Thyroid gland (tissue), 4 donors: ENCODE results near the gene ZFYVE26. TPM values are rescaled to one million over a fixed set of nuclear protein-coding genes. Genes with fewer than 3 reads are reported as not detected.

Experiments
- DNase-seq, 2 donors: peaks; one replicate each; pipeline ENCODE4 v3.0.0-alpha.2; 2019
- H3K27ac ChIP-seq, 3 donors: fragments of 200-600 bp; sonication (generic); 1 replicate in 2 of 3; 2 replicates in 1 of 3; pipeline ENCODE4 v1.5.1; 2016 to 2019; ENCODE audit warnings: mild to moderate bottlenecking in 1 of 3, moderate library complexity in 1 of 3
- H3K27me3 ChIP-seq: fragments of 200-600 bp; sonication (generic); one replicate; pipeline ENCODE4 v1.5.1; 2019
- H3K36me3 ChIP-seq, 2 donors: fragments of 200-600 bp; sonication (generic); one replicate each; pipeline ENCODE4 v1.5.1; 2016 to 2019
- H3K4me1 ChIP-seq, 2 donors: fragments of 200-600 bp; sonication (generic); one replicate each; pipeline ENCODE4 v1.5.1; 2017 to 2019
- H3K4me3 ChIP-seq, 3 donors: fragments of 200-600 bp; sonication (generic); replicated peaks in 1 of 3; 1 replicate in 2 of 3; 2 replicates in 1 of 3; pipeline ENCODE4 v1.5.1; 2016; ENCODE audit warnings: mild to moderate bottlenecking in 1 of 3
- H3K9me3 ChIP-seq: fragments of 200-600 bp; sonication (generic); one replicate; pipeline ENCODE4 v1.5.1; 2017
- CTCF ChIP-seq, 6 experiments: fragments of 200-600 bp in 3 of 6; fragments of 450-650 bp in 3 of 6; sonication (generic) in 3 of 6; IDR thresholded peaks; one replicate each; pipeline ENCODE4 v1.5.1; 2016 to 2019; ENCODE audit warnings: antibody characterized with exemption in 6 of 6, mild to moderate bottlenecking in 2 of 6, inconsistent platforms in 1 of 6, moderate library complexity in 1 of 6
- POLR2A ChIP-seq, 2 donors: fragments of 450-650 bp; IDR thresholded peaks; one replicate each; pipeline ENCODE4 v1.6.1; 2017; ENCODE audit warnings: antibody characterized with exemption in 2 of 2, mild to moderate bottlenecking in 2 of 2, moderate library complexity in 1 of 2
- WGBS, 2 donors: methylation state at CpG; one replicate each; pipeline ENCODE4 v1.1.5; 2017; 5-methylcytosine and 5-hydroxymethylcytosine counted together
- intact Hi-C: fragments of 100-400 bp; cut with DNase I; formaldehyde crosslinking; loops from one replicate; pipeline ENCODE4 v1.15.1; 2023
- total RNA-seq, 4 donors: library from RNA; depleted of rRNA; stranded (reverse); fragments of >200 nt; gene quantifications; one replicate each; pipeline ENCODE4 v1.2.3, GENCODE V29; 2016

ZFYVE26 gene
- total RNA-seq, 4 donors from 2014 or later = 21.5 to 49.7 (median 37.1) TPM

- Histone ChIP-seq H3K4me1 (peaks cover 0 to 4% of the 10 kb centered on the region in 2 donors), H3K27me3 (no peaks in the 10 kb centered on the region), H3K4me3 (no peak overlapping the region), H3K27ac (no peak overlapping the region), H3K36me3 (no peaks in the 10 kb centered on the region), H3K9me3 (no peaks in the 10 kb centered on the region)
- no peak for DNase-seq
- intact Hi-C loops = no loop called here
- no peak for TF ChIP-seq POLR2A (IDR thresholded peaks at IDR 0.05)
- TF ChIP-seq CTCF (IDR thresholded peaks at IDR 0.05) = no peak
- 83 to 90% methylated on average over 3 of the region's 3 CpGs for WGBS, 2 donors
These were observed 37.3 kb upstream of the ZFYVE26 start for GRCh38 chr14:67853715-67854114.

GRCh38 chr14:67852926-67853604 is 36.7 kb upstream of the ZFYVE26 start:
- TF ChIP-seq CTCF (IDR thresholded peaks at IDR 0.05) (no peak), POLR2A (IDR thresholded peaks at IDR 0.05) (no peak)
- Histone ChIP-seq H3K9me3 (no peaks in the 10 kb centered on the region), H3K27me3 (no peaks in the 10 kb centered on the region), H3K36me3 (no peaks in the 10 kb centered on the region), H3K4me3 (no peak overlapping the region), H3K4me1 (peaks cover 0 to 4% of the 10 kb centered on the region in 2 donors), H3K27ac (no peak overlapping the region)
- DNase-seq = no peak
- intact Hi-C loops = no loop called here

GRCh38 chr14:67851785-67852410 is 35.5 kb upstream of the ZFYVE26 start:
- H3K36me3 ChIP-seq = no peaks in the 10 kb centered on the region
- WGBS, 2 donors = 89 to 94% methylated on average over 6 to 9 of the region's 9 CpGs
- DNase-seq = no peak
- intact Hi-C loops = no loop called here
- H3K4me1 ChIP-seq = peaks cover 0 to 3% of the 10 kb centered on the region in 2 donors
- H3K4me3 ChIP-seq = no peak overlapping the region
- TF ChIP-seq CTCF (IDR thresholded peaks at IDR 0.05) = no peak
- TF ChIP-seq POLR2A (IDR thresholded peaks at IDR 0.05) = no peak
- no peaks in the 10 kb centered on the region for H3K27me3 ChIP-seq
- H3K9me3 ChIP-seq = no peaks in the 10 kb centered on the region
- H3K27ac ChIP-seq = no peak overlapping the region

- no peak overlapping the region for H3K4me3 ChIP-seq
- no peaks in the 10 kb centered on the region for H3K27me3 ChIP-seq
- H3K36me3 ChIP-seq = no peaks in the 10 kb centered on the region
- H3K4me1 ChIP-seq = no peaks in the 10 kb centered on the region
- no peaks in the 10 kb centered on the region for H3K9me3 ChIP-seq
- intact Hi-C loops = no loop called here
- TF ChIP-seq POLR2A (IDR thresholded peaks at IDR 0.05) = no peak
- no peak overlapping the region for H3K27ac ChIP-seq
- 84 to 97% methylated on average over 9 of the region's 9 CpGs for WGBS, 2 donors
- DNase-seq = no peak
These were observed 33.9 kb upstream of the ZFYVE26 start for GRCh38 chr14:67850066-67850830.

- Histone ChIP-seq H3K4me1 (no peaks in the 10 kb centered on the region), H3K36me3 (no peaks in the 10 kb centered on the region), H3K27me3 (no peaks in the 10 kb centered on the region), H3K27ac (no peak overlapping the region), H3K4me3 (no peak overlapping the region), H3K9me3 (no peaks in the 10 kb centered on the region)
- no peak for DNase-seq
- TF ChIP-seq POLR2A (IDR thresholded peaks at IDR 0.05) (no peak), CTCF (IDR thresholded peaks at IDR 0.05) (no peak)
- WGBS, 2 donors = 91 to 99% methylated on average over 16 to 17 of the region's 17 CpGs
- intact Hi-C loops = no loop called here
These were observed 29.7 kb upstream of the ZFYVE26 start for GRCh38 chr14:67846029-67846610.
